ENCODE results near the gene VILL.

- TF ChIP-seq CTCF (IDR thresholded peaks at IDR 0.05) (no peak), POLR2A (IDR thresholded peaks at IDR 0.05) (no peak)
Measured at GRCh38 chr3:37946531-37946889, 44.1 kb upstream of the VILL start.

Measured in body of pancreas (tissue), 4 donors.